HUES6 (cell line): ENCODE results near the gene WDFY4.

Experiments used
- H3K27ac ChIP-seq: 2 replicates; pipeline ENCODE4 v1.7.0; 2013; ENCODE audit warnings: low read depth, mild to moderate bottlenecking, low read length, inconsistent platforms
- H3K27me3 ChIP-seq: 2 replicates; pipeline ENCODE4 v1.6.1; 2013; ENCODE audit warnings: low read length; ENCODE audit not compliant: control insufficient read depth, insufficient read depth
- H3K36me3 ChIP-seq: 2 replicates; pipeline ENCODE4 v1.6.1; 2013; ENCODE audit warnings: low read length; ENCODE audit not compliant: control insufficient read depth, insufficient read depth
- H3K4me1 ChIP-seq: 2 replicates; pipeline ENCODE4 v1.6.1; 2013; ENCODE audit warnings: low read length; ENCODE audit not compliant: control insufficient read depth, insufficient read depth
- H3K4me3 ChIP-seq: 2 replicates; pipeline ENCODE4 v1.5.1; 2013; ENCODE audit warnings: low read depth, low read length
- H3K9ac ChIP-seq: one replicate; pipeline ENCODE4 v1.6.1; 2013; ENCODE audit warnings: mild to moderate bottlenecking, low read length
- H3K9me3 ChIP-seq: 2 replicates; pipeline ENCODE4 v1.6.1; 2013; ENCODE audit warnings: low read depth, low read length; ENCODE audit not compliant: control insufficient read depth, insufficient read depth

The WDFY4 gene

DNA sequence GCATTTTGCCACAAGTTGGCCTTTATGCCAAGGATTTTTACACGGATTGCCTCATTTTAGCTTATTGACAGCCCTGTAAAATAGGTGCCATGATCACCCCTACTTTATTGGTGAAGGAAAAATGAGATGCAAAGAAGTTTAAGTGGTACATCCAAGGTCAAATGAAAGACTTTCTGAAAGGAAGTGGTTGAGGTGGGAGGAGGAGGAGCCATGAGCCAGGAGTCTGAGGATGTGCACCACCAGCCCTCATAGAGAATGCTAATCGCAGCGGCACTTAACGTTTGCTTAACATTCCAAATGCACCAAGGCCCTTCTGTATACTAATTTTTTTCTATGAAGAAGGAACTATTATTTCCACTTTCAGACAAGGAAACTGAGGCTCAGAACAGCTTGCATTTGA lies 286.0 kb downstream of the WDFY4 start:
- H3K9ac ChIP-seq = no peak overlapping the region
- H3K36me3 ChIP-seq = no peaks in the 10 kb centered on the region
- H3K4me3 ChIP-seq = no peak overlapping the region
- no peak overlapping the region for H3K27ac ChIP-seq
- H3K4me1 ChIP-seq = no peaks in the 10 kb centered on the region
- no peaks in the 10 kb centered on the region for H3K9me3 ChIP-seq
- H3K27me3 ChIP-seq = no peaks in the 10 kb centered on the region

DNA sequence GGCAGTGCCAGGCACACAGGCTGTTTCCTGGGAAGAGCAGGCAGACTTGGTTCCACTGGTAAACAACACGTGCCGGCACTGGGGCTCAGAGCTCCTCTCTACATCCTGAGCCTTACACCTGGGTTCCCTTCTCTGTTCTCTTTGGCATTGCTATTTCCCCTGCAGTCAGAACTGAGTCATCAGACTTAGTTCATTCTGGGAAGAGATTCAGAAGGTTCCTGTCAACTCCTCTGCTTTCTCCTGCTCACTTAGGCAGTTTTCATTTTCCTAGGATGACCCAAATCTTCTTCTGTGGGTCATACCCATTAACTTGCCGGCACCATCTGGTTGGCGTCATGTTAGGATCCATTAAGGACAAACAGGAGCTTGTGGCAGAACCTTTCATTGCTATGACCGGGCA lies 288.4 kb downstream of the WDFY4 start:
- no peaks in the 10 kb centered on the region for H3K27me3 ChIP-seq
- no peaks in the 10 kb centered on the region for H3K4me1 ChIP-seq
- H3K9me3 ChIP-seq = no peaks in the 10 kb centered on the region
- no peak overlapping the region for H3K27ac ChIP-seq
- H3K4me3 ChIP-seq = no peak overlapping the region
- H3K9ac ChIP-seq = no peak overlapping the region
- no peaks in the 10 kb centered on the region for H3K36me3 ChIP-seq

DNA sequence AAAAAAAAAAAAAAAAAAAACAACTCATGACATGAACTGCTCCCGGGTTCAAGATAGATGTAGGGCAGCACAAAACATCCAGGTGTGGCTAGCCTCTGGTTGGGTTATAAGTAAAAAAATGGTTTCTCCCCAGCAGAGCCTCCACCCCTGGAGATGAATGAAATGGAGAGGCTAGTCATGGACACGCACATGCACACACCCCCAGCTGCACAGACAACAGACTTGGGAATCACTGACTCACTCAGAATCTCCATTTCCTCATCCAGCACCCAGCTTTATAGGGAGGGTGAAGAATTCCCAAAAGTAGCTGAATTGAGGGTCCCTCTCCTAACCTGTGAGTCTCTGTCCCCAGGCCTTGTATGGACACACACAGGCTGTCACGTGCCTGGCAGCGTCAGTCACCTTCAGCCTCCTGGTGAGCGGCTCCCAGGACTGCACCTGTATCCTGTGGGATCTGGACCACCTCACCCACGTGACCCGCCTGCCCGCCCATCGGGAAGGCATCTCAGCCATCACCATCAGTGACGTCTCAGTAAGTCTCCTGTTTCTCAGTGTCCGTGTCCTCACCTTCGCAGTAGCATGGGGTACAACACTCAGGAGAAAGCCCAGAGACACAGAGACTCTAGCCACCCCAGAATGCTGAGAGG lies 290.0 kb downstream of the WDFY4 start:
- H3K36me3 ChIP-seq = no peaks in the 10 kb centered on the region
- H3K9me3 ChIP-seq = no peaks in the 10 kb centered on the region
- no peak overlapping the region for H3K27ac ChIP-seq
- H3K9ac ChIP-seq = no peak overlapping the region
- H3K27me3 ChIP-seq = no peaks in the 10 kb centered on the region
- no peak overlapping the region for H3K4me3 ChIP-seq
- H3K4me1 ChIP-seq = no peaks in the 10 kb centered on the region

DNA sequence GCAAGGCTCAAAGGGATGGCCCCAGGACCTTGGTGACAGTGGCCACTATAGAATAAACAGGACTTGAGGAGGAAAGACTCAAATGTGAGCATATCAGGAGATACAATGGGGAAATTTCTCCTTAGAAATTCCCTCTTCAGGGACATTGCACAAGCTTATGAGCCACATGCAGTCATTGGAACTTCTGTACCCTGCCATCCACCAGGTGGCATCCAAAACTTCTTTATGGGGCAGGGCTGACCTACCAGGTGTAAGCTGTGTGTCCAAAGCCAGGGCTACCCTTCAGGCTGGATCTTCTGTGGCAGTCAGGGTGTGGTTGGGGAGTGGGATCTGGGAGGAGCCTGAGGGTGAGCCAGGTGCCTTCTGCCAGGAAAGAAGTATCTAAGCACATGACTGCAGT lies 291.5 kb downstream of the WDFY4 start:
- Histone ChIP-seq H3K9me3 (no peaks in the 10 kb centered on the region), H3K36me3 (no peaks in the 10 kb centered on the region), H3K27ac (no peak overlapping the region), H3K4me3 (no peak overlapping the region), H3K4me1 (no peaks in the 10 kb centered on the region), H3K27me3 (no peaks in the 10 kb centered on the region), H3K9ac (no peak overlapping the region)

DNA sequence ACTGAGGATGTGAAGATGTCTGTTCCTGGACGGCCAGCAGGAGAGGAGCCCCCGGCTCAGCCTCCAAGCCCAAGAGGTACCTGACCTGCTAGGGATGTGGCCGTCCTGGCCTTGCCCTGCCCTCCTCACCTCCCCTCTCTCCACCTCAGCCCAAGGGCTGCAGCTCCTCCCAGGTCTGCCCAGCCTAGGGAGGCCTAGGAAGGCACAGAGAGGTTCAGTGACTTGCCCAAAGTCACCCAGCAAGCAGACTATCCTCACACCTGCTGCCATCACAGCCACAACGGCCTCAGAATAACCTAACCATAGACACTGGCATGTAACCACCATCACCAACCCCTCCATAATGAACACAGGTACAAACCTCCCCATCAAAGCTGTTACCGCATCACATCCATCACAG lies 293.6 kb downstream of the WDFY4 start:
- H3K27me3 ChIP-seq = no peaks in the 10 kb centered on the region
- H3K4me3 ChIP-seq = no peak overlapping the region
- no peaks in the 10 kb centered on the region for H3K9me3 ChIP-seq
- H3K36me3 ChIP-seq = no peaks in the 10 kb centered on the region
- no peaks in the 10 kb centered on the region for H3K4me1 ChIP-seq
- no peak overlapping the region for H3K27ac ChIP-seq
- H3K9ac ChIP-seq = no peak overlapping the region

DNA sequence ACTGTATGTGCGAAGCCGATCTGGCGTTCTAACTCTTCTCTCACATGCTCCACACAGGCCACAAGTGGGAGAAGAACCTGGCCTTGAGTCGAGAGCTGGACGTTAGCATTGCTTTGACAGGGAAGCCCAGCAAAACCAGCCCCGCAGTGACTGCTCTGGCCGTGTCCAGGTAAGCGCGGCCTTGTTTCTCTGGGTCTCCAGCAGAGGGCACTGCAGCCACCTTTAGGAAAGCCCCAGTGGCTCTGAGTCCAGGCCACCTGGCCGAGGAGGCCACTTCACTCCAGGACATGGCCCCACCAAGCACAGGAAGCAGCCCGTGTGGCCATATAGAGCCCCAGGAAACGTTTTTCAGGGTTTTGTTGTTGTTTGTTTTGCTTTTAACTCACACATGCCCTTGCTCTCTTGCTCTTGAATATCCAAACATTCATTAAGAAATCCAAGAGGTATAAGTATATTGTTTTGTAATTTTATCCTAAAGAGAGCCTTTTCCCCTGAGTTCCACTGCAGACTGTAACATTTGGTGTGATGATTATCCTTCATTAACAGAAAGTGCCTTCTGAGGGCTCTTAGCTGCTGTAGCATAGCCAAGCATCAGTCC lies 296.7 kb downstream of the WDFY4 start:
- Histone ChIP-seq H3K9ac (no peak overlapping the region), H3K36me3 (no peaks in the 10 kb centered on the region), H3K27ac (no peak overlapping the region), H3K9me3 (no peaks in the 10 kb centered on the region), H3K4me1 (no peaks in the 10 kb centered on the region), H3K27me3 (no peaks in the 10 kb centered on the region), H3K4me3 (no peak overlapping the region)

DNA sequence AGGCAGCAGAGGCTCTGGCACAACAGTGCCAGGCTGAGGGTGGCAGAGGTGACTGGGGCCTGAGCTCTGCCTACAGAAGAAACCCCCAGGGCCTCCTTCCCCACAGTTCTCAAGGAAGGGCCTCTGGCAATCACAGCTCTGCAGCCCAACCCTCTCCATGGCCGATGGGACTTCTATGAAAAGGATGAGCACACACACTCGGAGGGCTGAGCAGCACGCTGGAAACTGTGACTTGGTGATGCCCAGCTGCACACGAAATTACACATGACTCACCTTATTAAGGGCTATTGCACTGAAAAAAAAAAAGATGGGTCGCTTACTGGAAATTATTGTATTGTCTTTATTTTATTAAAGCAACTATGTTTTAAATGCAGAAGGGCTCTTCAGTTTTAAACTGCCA lies 297.9 kb downstream of the WDFY4 start:
- H3K9ac ChIP-seq = no peak overlapping the region
- no peaks in the 10 kb centered on the region for H3K9me3 ChIP-seq
- no peak overlapping the region for H3K4me3 ChIP-seq
- no peaks in the 10 kb centered on the region for H3K4me1 ChIP-seq
- H3K27me3 ChIP-seq = no peaks in the 10 kb centered on the region
- no peak overlapping the region for H3K27ac ChIP-seq
- H3K36me3 ChIP-seq = no peaks in the 10 kb centered on the region

DNA sequence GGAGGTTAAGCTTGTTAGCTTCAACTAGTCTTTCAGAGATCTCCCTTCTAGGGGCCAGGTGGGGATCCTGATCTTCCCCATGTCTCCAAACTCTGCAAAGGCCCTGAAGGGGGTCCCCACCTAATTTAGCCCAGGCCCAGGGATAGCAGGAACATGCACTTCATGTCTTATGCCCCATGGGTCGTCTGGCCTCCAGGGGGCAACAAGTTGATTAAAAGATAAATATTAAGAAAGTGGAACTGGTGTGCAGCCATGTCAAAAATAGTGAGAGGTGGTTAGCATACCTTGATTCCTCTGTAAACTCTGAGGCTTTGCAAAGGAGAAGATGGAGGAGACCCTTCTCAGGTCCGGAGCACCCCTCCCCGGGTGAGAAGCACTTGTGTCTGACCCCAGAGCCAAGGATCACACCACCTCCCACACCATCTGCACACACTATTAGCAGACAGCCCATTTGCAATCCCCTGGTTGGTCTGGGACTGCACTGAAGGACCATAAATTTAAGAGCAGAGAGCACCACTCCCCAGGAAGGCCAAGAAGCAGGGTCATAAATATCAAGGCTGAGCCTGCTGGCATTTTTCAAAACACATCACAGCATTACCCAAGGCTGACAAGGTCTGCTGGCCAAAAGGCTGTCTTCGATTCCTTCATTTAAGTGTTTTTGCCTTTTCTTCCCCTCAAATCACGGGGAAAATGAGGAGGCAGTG lies 299.1 kb downstream of the WDFY4 start:
- Histone ChIP-seq H3K4me1 (no peaks in the 10 kb centered on the region), H3K27ac (no peak overlapping the region), H3K9ac (no peak overlapping the region), H3K9me3 (no peaks in the 10 kb centered on the region), H3K4me3 (no peak overlapping the region), H3K27me3 (no peaks in the 10 kb centered on the region), H3K36me3 (no peaks in the 10 kb centered on the region)

DNA sequence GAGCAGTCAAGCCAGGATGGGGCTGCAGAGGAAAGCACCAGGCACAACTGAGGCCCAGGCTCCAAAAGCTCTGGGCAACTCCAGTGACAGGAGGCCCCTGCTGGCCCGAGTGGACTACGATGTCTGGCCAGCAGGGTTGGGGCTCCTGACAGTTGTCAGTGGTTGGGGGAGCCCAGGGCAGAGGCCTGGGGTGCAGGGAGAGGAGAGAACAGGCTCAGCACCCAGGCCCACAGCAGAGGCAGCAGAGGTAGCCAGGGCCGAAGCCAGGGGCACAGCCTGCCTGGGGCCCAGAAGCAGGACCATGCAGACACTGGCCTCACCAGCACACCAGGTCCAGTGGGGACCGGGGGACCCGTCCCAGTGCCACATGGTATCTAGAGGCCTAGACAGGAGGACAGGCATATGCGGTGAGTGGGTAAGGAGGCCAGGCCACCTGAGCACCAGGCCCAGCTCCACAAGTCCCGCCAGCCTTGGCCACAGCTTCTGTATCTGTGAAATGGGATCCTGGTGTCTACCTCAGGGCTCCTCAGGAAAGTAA lies 301.0 kb downstream of the WDFY4 start:
- Histone ChIP-seq H3K9ac (no peak overlapping the region), H3K4me1 (no peaks in the 10 kb centered on the region), H3K36me3 (no peaks in the 10 kb centered on the region), H3K4me3 (no peak overlapping the region), H3K27me3 (no peaks in the 10 kb centered on the region), H3K9me3 (no peaks in the 10 kb centered on the region), H3K27ac (no peak overlapping the region)

DNA sequence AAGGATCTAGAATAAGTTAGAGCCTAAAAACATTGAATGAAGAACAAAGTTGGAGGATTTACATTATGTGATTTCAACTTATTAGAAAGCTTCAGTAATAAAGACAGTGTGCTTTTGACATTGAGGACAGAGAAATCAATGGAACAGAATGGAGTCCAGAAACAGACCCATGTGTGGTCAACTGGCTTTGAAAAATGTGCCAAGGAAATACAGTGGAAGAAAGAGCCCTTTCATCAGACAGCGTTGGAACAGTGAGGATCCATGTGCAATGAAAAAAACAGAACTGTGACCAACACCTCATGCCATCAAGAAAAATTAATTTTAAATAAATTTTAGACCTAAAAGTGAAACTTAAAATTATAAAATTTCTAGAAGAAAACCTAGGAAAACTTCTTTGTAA lies 305.6 kb downstream of the WDFY4 start:
- H3K4me3 ChIP-seq = no peak overlapping the region
- no peaks in the 10 kb centered on the region for H3K36me3 ChIP-seq
- no peaks in the 10 kb centered on the region for H3K9me3 ChIP-seq
- no peak overlapping the region for H3K27ac ChIP-seq
- no peak overlapping the region for H3K9ac ChIP-seq
- H3K27me3 ChIP-seq = no peaks in the 10 kb centered on the region
- H3K4me1 ChIP-seq = no peaks in the 10 kb centered on the region

DNA sequence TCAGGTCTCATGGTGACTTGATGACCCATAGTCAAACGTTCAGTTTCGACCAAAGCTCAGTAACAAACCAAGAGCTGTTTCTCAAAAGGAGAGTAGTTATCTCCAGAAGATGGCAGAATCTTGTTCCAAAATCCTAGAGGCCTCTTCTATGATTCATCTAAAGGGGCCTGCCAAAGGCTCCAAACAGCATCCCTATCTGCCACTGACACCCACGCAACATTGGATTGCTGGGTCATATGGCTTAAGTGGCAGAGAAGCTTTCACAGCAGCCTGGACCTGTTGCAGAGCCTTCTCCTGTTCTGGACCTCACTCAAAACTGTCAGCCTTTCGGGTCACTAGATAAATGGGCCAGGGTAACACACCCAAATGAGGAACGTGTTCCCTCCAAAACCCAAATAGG lies 309.0 kb downstream of the WDFY4 start:
- H3K27ac ChIP-seq = no peak overlapping the region
- H3K9ac ChIP-seq = no peak overlapping the region
- no peaks in the 10 kb centered on the region for H3K36me3 ChIP-seq
- H3K4me3 ChIP-seq = no peak overlapping the region
- H3K9me3 ChIP-seq = no peaks in the 10 kb centered on the region
- H3K4me1 ChIP-seq = no peaks in the 10 kb centered on the region
- H3K27me3 ChIP-seq = no peaks in the 10 kb centered on the region
